Osteocyte (in vitro differentiated cells): ENCODE measurements around the gene ADAMTS12. TPM values are rescaled to one million over a fixed set of nuclear protein-coding genes. Genes with fewer than 3 reads are reported as not detected.

Experiments used
- DNase-seq: peaks from one replicate; pipeline ENCODE4 v3.0.0; 2021; ENCODE audit warnings: mixed read lengths; ENCODE audit not compliant: unreplicated experiment; ENCODE audit errors: extremely low spot score
- H3K27ac Mint-ChIP-seq: one replicate; pipeline ENCODE4 v1.8.0; 2021; ENCODE audit warnings: mild to moderate bottlenecking, mixed read lengths; ENCODE audit not compliant: unreplicated experiment
- H3K27me3 Mint-ChIP-seq: one replicate; pipeline ENCODE4 v1.8.0; 2021; ENCODE audit warnings: mixed read lengths; ENCODE audit not compliant: unreplicated experiment
- H3K36me3 Mint-ChIP-seq: one replicate; pipeline ENCODE4 v1.8.0; 2021; ENCODE audit warnings: mixed read lengths; ENCODE audit not compliant: unreplicated experiment
- H3K4me1 Mint-ChIP-seq: one replicate; pipeline ENCODE4 v1.8.0; 2021; ENCODE audit warnings: mixed read lengths; ENCODE audit not compliant: unreplicated experiment
- H3K4me3 Mint-ChIP-seq: one replicate; pipeline ENCODE4 v1.8.0; 2021; ENCODE audit warnings: mild to moderate bottlenecking, moderate library complexity, mixed read lengths; ENCODE audit not compliant: unreplicated experiment
- H3K9me3 Mint-ChIP-seq: one replicate; pipeline ENCODE4 v1.8.0; 2021; ENCODE audit warnings: mixed read lengths; ENCODE audit not compliant: unreplicated experiment
- total RNA-seq: library from RNA; stranded (reverse); gene quantifications from 2 replicates; pipeline ENCODE4 v1.2.1, GENCODE V29; 2021
- TF ChIP-seq, protein P1 (sequence below): fragments of 200-600 bp; sonication (generic); IDR thresholded peaks from 2 replicates; pipeline ENCODE4 v1.5.0; 2021; ENCODE audit warnings: antibody characterized with exemption, mild to moderate bottlenecking, moderate library complexity

The ADAMTS12 gene
- total RNA-seq, 1 donor from 2014 or later, result 13.9 TPM

DNA sequence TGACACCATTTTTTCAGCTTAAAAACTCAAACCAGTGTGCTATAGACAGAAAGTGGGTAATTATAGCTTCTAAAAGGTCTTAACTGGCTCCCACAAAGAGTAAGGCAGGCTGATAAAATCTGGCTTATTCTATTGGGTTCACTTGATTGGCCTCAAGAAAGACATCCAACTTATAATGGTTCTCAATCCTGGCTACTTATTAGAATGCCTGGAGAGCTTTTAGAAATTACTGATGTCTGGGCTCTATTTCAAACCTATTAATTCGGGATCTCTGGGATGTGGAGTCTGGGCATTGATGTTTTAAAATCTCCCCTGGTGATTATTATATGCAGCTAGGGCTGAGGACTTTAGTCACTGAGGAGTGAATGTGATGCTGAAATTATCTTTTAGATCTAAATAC, 263.0 kb downstream of the ADAMTS12 start:
- TF ChIP-seq, protein P1, sequence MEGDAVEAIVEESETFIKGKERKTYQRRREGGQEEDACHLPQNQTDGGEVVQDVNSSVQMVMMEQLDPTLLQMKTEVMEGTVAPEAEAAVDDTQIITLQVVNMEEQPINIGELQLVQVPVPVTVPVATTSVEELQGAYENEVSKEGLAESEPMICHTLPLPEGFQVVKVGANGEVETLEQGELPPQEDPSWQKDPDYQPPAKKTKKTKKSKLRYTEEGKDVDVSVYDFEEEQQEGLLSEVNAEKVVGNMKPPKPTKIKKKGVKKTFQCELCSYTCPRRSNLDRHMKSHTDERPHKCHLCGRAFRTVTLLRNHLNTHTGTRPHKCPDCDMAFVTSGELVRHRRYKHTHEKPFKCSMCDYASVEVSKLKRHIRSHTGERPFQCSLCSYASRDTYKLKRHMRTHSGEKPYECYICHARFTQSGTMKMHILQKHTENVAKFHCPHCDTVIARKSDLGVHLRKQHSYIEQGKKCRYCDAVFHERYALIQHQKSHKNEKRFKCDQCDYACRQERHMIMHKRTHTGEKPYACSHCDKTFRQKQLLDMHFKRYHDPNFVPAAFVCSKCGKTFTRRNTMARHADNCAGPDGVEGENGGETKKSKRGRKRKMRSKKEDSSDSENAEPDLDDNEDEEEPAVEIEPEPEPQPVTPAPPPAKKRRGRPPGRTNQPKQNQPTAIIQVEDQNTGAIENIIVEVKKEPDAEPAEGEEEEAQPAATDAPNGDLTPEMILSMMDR, result no peak
- H3K36me3 Mint-ChIP-seq, result no peaks in the 10 kb centered on the region
- DNase-seq, result no peak
- no peak overlapping the region for H3K4me3 Mint-ChIP-seq
- no peaks in the 10 kb centered on the region for H3K9me3 Mint-ChIP-seq
- H3K4me1 Mint-ChIP-seq, result no peaks in the 10 kb centered on the region
- H3K27me3 Mint-ChIP-seq, result no peaks in the 10 kb centered on the region
- H3K27ac Mint-ChIP-seq, result no peak overlapping the region

DNA sequence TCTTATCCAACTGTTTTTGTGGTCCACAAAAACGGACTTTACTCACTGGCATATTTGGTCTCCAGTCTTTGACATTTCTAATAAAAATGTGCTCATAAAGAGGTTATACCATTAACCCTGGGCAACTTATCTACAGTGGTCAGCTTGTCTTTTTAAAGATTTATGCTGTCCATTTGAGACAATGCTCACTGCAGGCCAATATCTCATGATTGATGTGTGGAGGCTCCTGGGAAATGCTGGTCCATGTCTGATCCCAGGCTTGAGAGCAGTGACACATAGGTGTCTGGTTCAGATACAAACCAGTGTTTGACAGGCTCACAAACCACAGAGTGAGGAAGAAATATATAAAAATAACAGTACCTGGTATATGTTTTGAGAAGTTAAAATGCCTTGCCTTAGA, 270.3 kb downstream of the ADAMTS12 start:
- no peaks in the 10 kb centered on the region for H3K36me3 Mint-ChIP-seq
- DNase-seq, result no peak
- no peak overlapping the region for H3K27ac Mint-ChIP-seq
- no peak overlapping the region for H3K4me3 Mint-ChIP-seq
- H3K27me3 Mint-ChIP-seq, result no peaks in the 10 kb centered on the region
- TF ChIP-seq, protein P1, result no peak
- H3K9me3 Mint-ChIP-seq, result no peaks in the 10 kb centered on the region
- H3K4me1 Mint-ChIP-seq, result no peaks in the 10 kb centered on the region

DNA sequence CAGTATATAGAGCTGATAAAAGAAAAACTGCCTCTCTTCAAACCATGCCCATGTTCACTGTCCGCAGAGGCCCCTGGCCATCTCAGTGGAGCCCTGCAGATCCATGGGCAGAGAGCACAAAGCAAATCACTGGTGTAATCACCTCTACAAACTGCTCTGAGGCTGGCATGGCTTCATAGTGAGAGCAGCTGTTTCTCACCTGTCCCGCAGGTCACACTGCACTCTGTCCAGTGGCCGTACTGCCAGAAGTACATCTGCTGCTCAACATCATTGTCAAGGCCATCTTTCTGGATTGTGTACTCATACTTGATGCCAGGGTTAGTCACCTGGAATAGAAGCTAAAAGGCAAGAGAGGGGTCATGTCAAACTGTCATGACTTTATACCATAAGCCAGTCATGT, 277.8 kb downstream of the ADAMTS12 start:
- H3K27ac Mint-ChIP-seq, result no peak overlapping the region
- TF ChIP-seq, protein P1, result no peak
- H3K36me3 Mint-ChIP-seq, result peaks cover 2% of the 10 kb centered on the region
- H3K27me3 Mint-ChIP-seq, result no peaks in the 10 kb centered on the region
- H3K4me3 Mint-ChIP-seq, result no peak overlapping the region
- DNase-seq, result no peak
- no peaks in the 10 kb centered on the region for H3K9me3 Mint-ChIP-seq
- H3K4me1 Mint-ChIP-seq, result peaks cover 3% of the 10 kb centered on the region

DNA sequence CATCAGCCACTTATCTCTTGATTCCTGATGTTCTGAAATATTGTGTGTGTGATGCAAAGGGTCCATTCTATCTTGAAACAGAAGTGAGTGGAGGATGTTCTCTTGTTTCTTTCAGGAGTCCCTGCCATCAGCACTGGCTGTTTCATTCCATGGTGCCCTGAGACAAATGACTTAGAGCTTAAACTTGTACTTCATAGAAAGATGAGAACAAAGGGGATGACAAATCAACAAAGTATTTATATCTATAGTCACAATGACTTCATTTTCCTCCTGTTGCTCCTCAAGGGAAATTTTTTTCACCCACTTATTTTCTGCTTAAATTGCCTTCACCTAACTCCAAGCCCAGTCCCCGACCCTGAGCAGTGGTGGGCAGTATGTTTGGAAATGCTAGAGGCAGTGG, 279.4 kb downstream of the ADAMTS12 start:
- Mint-ChIP-seq H3K4me1 (peaks cover 3% of the 10 kb centered on the region), H3K27ac (no peak overlapping the region), H3K9me3 (no peaks in the 10 kb centered on the region), H3K36me3 (peaks cover 2% of the 10 kb centered on the region), H3K27me3 (no peaks in the 10 kb centered on the region), H3K4me3 (no peak overlapping the region)
- DNase-seq, result no peak
- TF ChIP-seq, protein P1, result no peak

DNA sequence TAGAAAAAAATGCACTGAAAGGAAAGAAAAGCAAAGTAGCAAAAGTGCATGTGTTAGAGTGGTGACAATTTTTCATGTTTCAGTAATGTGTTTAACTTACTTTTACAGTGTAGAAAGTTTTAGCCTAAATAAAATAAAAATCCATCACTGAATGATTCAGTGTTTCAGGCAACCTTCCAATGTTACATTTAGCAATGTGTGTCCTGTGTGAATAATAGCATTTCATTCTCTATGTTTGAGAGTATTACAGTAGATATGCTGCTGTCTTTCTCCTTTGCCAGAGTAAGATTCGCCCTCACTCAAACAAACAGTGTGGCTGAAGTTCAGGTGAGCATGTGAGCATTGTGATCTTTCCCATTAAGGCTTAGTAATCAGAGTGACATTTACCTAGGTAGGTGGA, 279.9 kb downstream of the ADAMTS12 start:
- Mint-ChIP-seq H3K27me3 (no peaks in the 10 kb centered on the region), H3K9me3 (no peaks in the 10 kb centered on the region), H3K4me1 (peaks cover 3% of the 10 kb centered on the region), H3K4me3 (no peak overlapping the region), H3K36me3 (peaks cover 2% of the 10 kb centered on the region), H3K27ac (no peak overlapping the region)
- TF ChIP-seq, protein P1, result no peak
- DNase-seq, result no peak
